Trophoblast cell (in vitro differentiated cells and primary cell): ENCODE data around the gene DHTKD1.

Experiments
- DNase-seq, 2 donors: peaks; one replicate each; pipeline ENCODE4 v3.0.0-alpha.2; 2016
- H2AFZ ChIP-seq: 2 replicates; pipeline ENCODE4 v1.6.1; 2013; ENCODE audit warnings: low read length, moderate library complexity, mild to moderate bottlenecking; ENCODE audit not compliant: insufficient read depth, poor library complexity
- H2AK5ac ChIP-seq: 2 replicates; pipeline ENCODE4 v1.6.1; 2013; ENCODE audit warnings: mild to moderate bottlenecking, low read length
- H2BK120ac ChIP-seq: 2 replicates; pipeline ENCODE4 v1.6.1; 2013; ENCODE audit warnings: low read length, mild to moderate bottlenecking, moderate library complexity; ENCODE audit not compliant: insufficient read depth, poor library complexity
- H2BK12ac ChIP-seq: 2 replicates; pipeline ENCODE4 v1.6.1; 2013; ENCODE audit warnings: mild to moderate bottlenecking, low read length, moderate library complexity
- H2BK5ac ChIP-seq: 2 replicates; pipeline ENCODE4 v1.6.1; 2013; ENCODE audit warnings: low read length, low read depth, moderate library complexity, mild to moderate bottlenecking; ENCODE audit not compliant: poor library complexity
- H3K14ac ChIP-seq: 2 replicates; pipeline ENCODE4 v1.6.1; 2013; ENCODE audit warnings: mild to moderate bottlenecking, low read length
- H3K18ac ChIP-seq: 2 replicates; pipeline ENCODE4 v1.6.1; 2013; ENCODE audit warnings: mild to moderate bottlenecking, low read length
- H3K23ac ChIP-seq: 2 replicates; pipeline ENCODE4 v1.6.1; 2013; ENCODE audit warnings: low read length
- H3K27ac ChIP-seq: 2 replicates; pipeline ENCODE4 v1.5.1; 2013; ENCODE audit warnings: low read depth, mild to moderate bottlenecking, inconsistent platforms, low read length, moderate library complexity
- H3K27me3 ChIP-seq: 2 replicates; pipeline ENCODE4 v1.6.1; 2013; ENCODE audit warnings: inconsistent platforms, mild to moderate bottlenecking, low read length, moderate library complexity; ENCODE audit not compliant: insufficient read depth
- H3K36me3 ChIP-seq, 2 experiments: 1 replicate in 1 of 2; 2 replicates in 1 of 2; pipeline ENCODE4 v1.6.1; 2013; ENCODE audit warnings: low read length in 2 of 2, mild to moderate bottlenecking in 2 of 2, moderate library complexity in 1 of 2; ENCODE audit not compliant: insufficient read depth in 2 of 2, control insufficient read depth in 1 of 2
- H3K4ac ChIP-seq: 2 replicates; pipeline ENCODE4 v1.6.1; 2013; ENCODE audit warnings: low read depth, mild to moderate bottlenecking, low read length, moderate library complexity
- H3K4me1 ChIP-seq, 2 experiments: 1 replicate in 1 of 2; 2 replicates in 1 of 2; pipeline ENCODE4 v1.6.1; 2013; ENCODE audit warnings: low read length in 2 of 2, mild to moderate bottlenecking in 2 of 2, moderate library complexity in 1 of 2; ENCODE audit not compliant: insufficient read depth in 2 of 2, control insufficient read depth in 1 of 2
- H3K4me2 ChIP-seq: 2 replicates; pipeline ENCODE4 v1.6.1; 2013; ENCODE audit warnings: inconsistent platforms, mild to moderate bottlenecking, low read length, moderate library complexity
- H3K4me3 ChIP-seq: 2 replicates; pipeline ENCODE4 v1.5.1; 2013; ENCODE audit warnings: mild to moderate bottlenecking, low read depth, low read length, inconsistent platforms
- H3K79me1 ChIP-seq: one replicate; pipeline ENCODE4 v1.6.1; 2013; ENCODE audit warnings: low read length
- H3K79me2 ChIP-seq: 2 replicates; pipeline ENCODE4 v1.6.1; 2013; ENCODE audit warnings: low read length, mild to moderate bottlenecking; ENCODE audit not compliant: control insufficient read depth, insufficient read depth, poor library complexity
- H3K9ac ChIP-seq: 2 replicates; pipeline ENCODE4 v1.6.1; 2013; ENCODE audit warnings: mild to moderate bottlenecking, low read length
- H3K9me3 ChIP-seq: 2 replicates; pipeline ENCODE4 v1.6.1; 2013; ENCODE audit warnings: low read depth, mild to moderate bottlenecking, control low read depth, inconsistent platforms, low read length; ENCODE audit not compliant: insufficient read depth
- H4K12ac ChIP-seq: 2 replicates; pipeline ENCODE4 v1.6.1; 2013; ENCODE audit warnings: low read depth, mild to moderate bottlenecking, low read length, moderate library complexity
- H4K8ac ChIP-seq: 2 replicates; pipeline ENCODE4 v1.6.1; 2013; ENCODE audit warnings: low read depth, mild to moderate bottlenecking, low read length, moderate library complexity
- H4K91ac ChIP-seq: one replicate; pipeline ENCODE4 v1.6.1; 2013; ENCODE audit warnings: low read depth, mild to moderate bottlenecking, low read length, moderate library complexity
- WGBS: extraction: QIAGEN DNeasy Blood & Tissue Kit; methylation state at CpG from one replicate; pipeline ENCODE4 v1.1.7; 2013; ENCODE audit warnings: missing lambda C conversion rate; ENCODE audit not compliant: insufficient read length, insufficient coverage; ENCODE audit errors: extremely low coverage; 5-methylcytosine and 5-hydroxymethylcytosine counted together

The DHTKD1 gene

GRCh38 chr10:12061124-12061523 is 7.6 kb upstream of the DHTKD1 start:
- no CpG with 5 or more reads among the region's 4 CpGs for WGBS
- Histone ChIP-seq H3K27ac (no peak overlapping the region), H3K23ac (no peak overlapping the region), H3K4ac (no peak overlapping the region), H2BK5ac (no peak overlapping the region), H2AFZ (no peak overlapping the region), H3K9ac (no peak overlapping the region), H4K12ac (no peak overlapping the region), H3K4me3 (no peak overlapping the region), H3K4me1 (peaks cover 0 to 2% of the 10 kb centered on the region in 2 experiments), H3K79me1 (no peaks in the 10 kb centered on the region), H2BK120ac (no peak overlapping the region), H3K14ac (no peak overlapping the region), H2BK12ac (no peak overlapping the region), H2AK5ac (no peak overlapping the region), H3K27me3 (no peaks in the 10 kb centered on the region), H3K36me3 (no peaks in the 10 kb centered on the region), H4K91ac (no peak overlapping the region), H3K79me2 (no peaks in the 10 kb centered on the region), H3K4me2 (no peak overlapping the region), H4K8ac (no peak overlapping the region), H3K9me3 (no peaks in the 10 kb centered on the region), H3K18ac (no peak overlapping the region)
- no peak for DNase-seq

- no peak overlapping the region for H2AK5ac ChIP-seq
- H3K4ac ChIP-seq = no peak overlapping the region
- no peak overlapping the region for H4K12ac ChIP-seq
- no peak overlapping the region for H3K23ac ChIP-seq
- H3K9me3 ChIP-seq = no peaks in the 10 kb centered on the region
- no peak overlapping the region for H3K18ac ChIP-seq
- H4K8ac ChIP-seq = no peak overlapping the region
- H4K91ac ChIP-seq = no peak overlapping the region
- no peak overlapping the region for H3K9ac ChIP-seq
- H3K36me3 ChIP-seq = no peaks in the 10 kb centered on the region
- H3K27me3 ChIP-seq = no peaks in the 10 kb centered on the region
- no peak overlapping the region for H2AFZ ChIP-seq
- H3K4me2 ChIP-seq = no peak overlapping the region
- H3K4me3 ChIP-seq = no peak overlapping the region
- no peak overlapping the region for H2BK5ac ChIP-seq
- H3K79me2 ChIP-seq = no peaks in the 10 kb centered on the region
- H3K14ac ChIP-seq = no peak overlapping the region
- H3K79me1 ChIP-seq = no peaks in the 10 kb centered on the region
- no CpG with 5 or more reads among the region's 14 CpGs for WGBS
- no peak overlapping the region for H2BK120ac ChIP-seq
- H3K4me1 ChIP-seq = peaks cover 0 to 2% of the 10 kb centered on the region in 2 experiments
- DNase-seq = no peak
- H3K27ac ChIP-seq = no peak overlapping the region
- no peak overlapping the region for H2BK12ac ChIP-seq
Observed at GRCh38 chr10:12062754-12063482, 5.8 kb upstream of the DHTKD1 start.

- Histone ChIP-seq H3K23ac (no peak overlapping the region), H2BK12ac (no peak overlapping the region), H3K79me2 (no peaks in the 10 kb centered on the region), H3K27me3 (no peaks in the 10 kb centered on the region), H3K9me3 (no peaks in the 10 kb centered on the region), H2AFZ (no peak overlapping the region), H4K8ac (no peak overlapping the region), H2AK5ac (no peak overlapping the region), H2BK120ac (no peak overlapping the region), H3K27ac (no peak overlapping the region), H3K9ac (no peak overlapping the region), H4K91ac (no peak overlapping the region), H3K4me2 (no peak overlapping the region), H3K4ac (no peak overlapping the region), H3K14ac (no peak overlapping the region), H3K4me3 (no peak overlapping the region), H3K4me1 (peaks cover 0 to 2% of the 10 kb centered on the region in 2 experiments), H3K79me1 (no peaks in the 10 kb centered on the region), H4K12ac (no peak overlapping the region), H2BK5ac (no peak overlapping the region), H3K18ac (no peak overlapping the region), H3K36me3 (no peaks in the 10 kb centered on the region)
- no peak for DNase-seq
- no CpG with 5 or more reads among the region's 3 CpGs for WGBS
Observed at GRCh38 chr10:12063483-12063818, 5.3 kb upstream of the DHTKD1 start.

GRCh38 chr10:12067336-12067735 is 1.4 kb upstream of the DHTKD1 start:
- Histone ChIP-seq H2AFZ (no peak overlapping the region), H3K79me1 (peaks cover 4% of the 10 kb centered on the region), H2BK12ac (no peak overlapping the region), H4K91ac (no peak overlapping the region), H3K4me2 (no peak overlapping the region), H2BK5ac (no peak overlapping the region), H4K8ac (peak overlapping the region; percentile 31), H3K27ac (peak overlapping the region; percentile 13), H3K23ac (no peak overlapping the region), H3K36me3 (no peaks in the 10 kb centered on the region), H3K9me3 (no peaks in the 10 kb centered on the region), H3K4ac (no peak overlapping the region), H3K18ac (no peak overlapping the region), H4K12ac (no peak overlapping the region), H3K4me3 (no peak overlapping the region), H3K27me3 (no peaks in the 10 kb centered on the region), H2BK120ac (no peak overlapping the region), H3K9ac (no peak overlapping the region), H3K4me1 (peaks cover 2 to 3% of the 10 kb centered on the region in 2 experiments), H3K14ac (no peak overlapping the region), H2AK5ac (no peak overlapping the region), H3K79me2 (peaks cover 4% of the 10 kb centered on the region)
- WGBS = no CpG with 5 or more reads among the region's 2 CpGs
- DNase-seq = peak in 1 of 2 donors; percentile 20
